NCI-H2107 treated with DMSO at 0.1 percent for 48 hours (cell line): Measurements from ENCODE around the gene NMRAL1.

Experiments used
- DNase-seq: peaks from one replicate; lab custom pipeline; 2025; ENCODE audit not compliant: unreplicated experiment; lab: John Stamatoyannopoulos, UW

Gene NMRAL1

GRCh38 chr16:4505356-4506147 is 31.1 kb upstream of the NMRAL1 start:
- DNase-seq, result no peak

GRCh38 chr16:4501071-4501478 is 26.6 kb upstream of the NMRAL1 start:
- no peak for DNase-seq

GRCh38 chr16:4500272-4500671 is 25.8 kb upstream of the NMRAL1 start:
- DNase-seq, result no peak

- DNase-seq, result no peak
Observed at GRCh38 chr16:4499196-4499555, 24.8 kb upstream of the NMRAL1 start.

- DNase-seq, result no peak
Observed at GRCh38 chr16:4498546-4499195, 24.2 kb upstream of the NMRAL1 start.

GRCh38 chr16:4496305-4496704 is 21.9 kb upstream of the NMRAL1 start:
- no peak for DNase-seq

- no peak for DNase-seq
Observed at GRCh38 chr16:4495766-4496165, 21.3 kb upstream of the NMRAL1 start.

- no peak for DNase-seq
Observed at GRCh38 chr16:4494746-4495490, 20.5 kb upstream of the NMRAL1 start.

- no peak for DNase-seq
Observed at GRCh38 chr16:4491898-4492297, 17.5 kb upstream of the NMRAL1 start.

- no peak for DNase-seq
Observed at GRCh38 chr16:4489030-4489429, 14.6 kb upstream of the NMRAL1 start.

- DNase-seq, result no peak
Observed at GRCh38 chr16:4488499-4488967, 14.1 kb upstream of the NMRAL1 start.

- no peak for DNase-seq
Observed at GRCh38 chr16:4487955-4488498, 13.6 kb upstream of the NMRAL1 start.

- no peak for DNase-seq
Observed at GRCh38 chr16:4486126-4486893, 11.9 kb upstream of the NMRAL1 start.

GRCh38 chr16:4481963-4482362 is 7.5 kb upstream of the NMRAL1 start:
- no peak for DNase-seq

- no peak for DNase-seq
Observed at GRCh38 chr16:4481526-4481925, 7.1 kb upstream of the NMRAL1 start.

- DNase-seq, result no peak
Observed at GRCh38 chr16:4477966-4478365, 3.5 kb upstream of the NMRAL1 start.

- peak; percentile 76 for DNase-seq
Observed at GRCh38 chr16:4475880-4476788, 1.7 kb upstream of the NMRAL1 start, which contains the start of gene HMOX2. HMOX2 (plus strand) TSS chr16:4476398; CDS start chr16:4505525, 29,127 bp downstream.

- DNase-seq, result no peak
Observed at GRCh38 chr16:4472880-4473279, 1.5 kb downstream of the NMRAL1 start.

GRCh38 chr16:4471869-4472268 is 2.6 kb downstream of the NMRAL1 start:
- DNase-seq, result no peak

GRCh38 chr16:4468972-4469371 is 5.5 kb downstream of the NMRAL1 start:
- no peak for DNase-seq
